H1 (cell line): Measurements from ENCODE around the gene GREM2. TPM values are rescaled to one million over a fixed set of nuclear protein-coding genes. Genes with fewer than 3 reads are reported as not detected.

ENCODE experiments used
- CTCF ChIA-PET: fragments of 300-600 bp; sonication (Branson Sonifier 250); formaldehyde crosslinking; loops from one replicate; lab custom pipeline; 2021; ENCODE audit not compliant: partially characterized antibody; lab: Charles Lee
- POLR2A ChIA-PET: fragments of 300-600 bp; sonication (Branson Sonifier 250); formaldehyde crosslinking; loops from one replicate; lab custom pipeline; 2021; ENCODE audit warnings: inconsistent platforms; ENCODE audit not compliant: partially characterized antibody; lab: Charles Lee
- DNase-seq, 2 experiments: peaks; one replicate each; pipeline versions ENCODE4 v3.0.0 to v3.0.0-alpha.2; 2010 to 2022; ENCODE audit warnings: low spot score in 2 of 2, low read depth in 1 of 2, mixed read lengths in 1 of 2
- FAIRE-seq: peaks from 2 replicates; lab custom pipeline; 2011; peaks lifted over from hg19 to GRCh38; lab: Jason Lieb, UNC
- H2AFZ ChIP-seq: 2 replicates; pipeline ENCODE4 v1.8.1; 2012; ENCODE audit warnings: low read length, inconsistent platforms
- H2AK5ac ChIP-seq: 2 replicates; pipeline ENCODE4 v1.6.1; 2013; ENCODE audit warnings: low read depth, low read length
- H2BK120ac ChIP-seq: replicated peaks from 2 replicates; pipeline ENCODE3; 2013; ENCODE audit warnings: low read depth, low read length, inconsistent platforms
- H2BK12ac ChIP-seq: 2 replicates; pipeline ENCODE4 v1.6.1; 2013; ENCODE audit warnings: low read depth, low read length
- H2BK15ac ChIP-seq: 2 replicates; pipeline ENCODE4 v1.6.1; 2013; ENCODE audit warnings: low read length
- H2BK20ac ChIP-seq: 2 replicates; pipeline ENCODE4 v1.6.1; 2013; ENCODE audit warnings: low read length
- H2BK5ac ChIP-seq: 2 replicates; pipeline ENCODE4 v1.6.1; 2013; ENCODE audit warnings: low read depth, low read length
- H3K14ac ChIP-seq: 2 replicates; pipeline ENCODE4 v1.6.1; 2013; ENCODE audit warnings: inconsistent platforms; ENCODE audit not compliant: insufficient read length
- H3K18ac ChIP-seq: 2 replicates; pipeline ENCODE4 v1.6.1; 2013; ENCODE audit warnings: low read length; ENCODE audit errors: extremely low read depth
- H3K23ac ChIP-seq: 2 replicates; pipeline ENCODE4 v1.6.1; 2013; ENCODE audit warnings: inconsistent platforms; ENCODE audit not compliant: insufficient read length
- H3K23me2 ChIP-seq: 2 replicates; pipeline ENCODE4 v1.6.1; 2013; ENCODE audit warnings: low read depth, low read length
- H3K27ac ChIP-seq: 2 replicates; pipeline ENCODE4 v1.6.1; 2011; ENCODE audit warnings: low read depth, low read length, inconsistent platforms
- H3K27me3 ChIP-seq, 4 experiments: replicated peaks in 1 of 4; 1 replicate in 1 of 4; 2 replicates in 3 of 4; pipeline versions ENCODE4 v1.6.1 to v1.8.1; 2011 to 2013; ENCODE audit warnings: low read length in 3 of 4, mild to moderate bottlenecking in 3 of 4, inconsistent platforms in 2 of 4, mixed read lengths in 2 of 4, moderate library complexity in 1 of 4; ENCODE audit not compliant: control insufficient read depth in 3 of 4, insufficient read depth in 3 of 4; ENCODE audit errors: extremely low read depth in 1 of 4
- H3K36me3 ChIP-seq, 4 experiments: 2 replicates each; pipeline versions ENCODE4 v1.6.1 to v1.8.1; 2011 to 2013; ENCODE audit warnings: mild to moderate bottlenecking in 4 of 4, low read length in 3 of 4, moderate library complexity in 2 of 4, control low read depth in 1 of 4, inconsistent platforms in 1 of 4; ENCODE audit not compliant: insufficient read depth in 4 of 4, control insufficient read depth in 2 of 4
- H3K4ac ChIP-seq: replicated peaks from 2 replicates; pipeline ENCODE3; 2013; ENCODE audit warnings: low read length, low read depth, mixed read lengths, inconsistent platforms; ENCODE audit not compliant: insufficient read length
- H3K4me1 ChIP-seq, 4 experiments: replicated peaks in 1 of 4; 1 replicate in 1 of 4; 2 replicates in 3 of 4; pipeline versions ENCODE4 v1.6.1 to v1.8.1; 2011 to 2013; ENCODE audit warnings: low read length in 3 of 4, inconsistent platforms in 2 of 4, mixed read lengths in 1 of 4; ENCODE audit not compliant: insufficient read depth in 4 of 4, control insufficient read depth in 3 of 4
- H3K4me2 ChIP-seq, 2 experiments: 2 replicates each; pipeline versions ENCODE4 v1.6.1 to v1.8.1; 2011 to 2013; ENCODE audit warnings: low read depth in 2 of 2, low read length in 2 of 2, control low read depth in 1 of 2, inconsistent platforms in 1 of 2, mild to moderate bottlenecking in 1 of 2; ENCODE audit not compliant: insufficient read depth in 1 of 2
- H3K4me3 ChIP-seq, 4 experiments: fragments of 200-600, 300-600 bp in 1 of 4; sonication (generic), shearing (Covaris generic), sonication (Bioruptor Twin) in 1 of 4; 2 replicates each; pipeline versions ENCODE4 v1.5.1 to v1.8.1; 2011 to 2016; ENCODE audit warnings: low read length in 4 of 4, low read depth in 3 of 4, control low read depth in 2 of 4, inconsistent platforms in 2 of 4, mild to moderate bottlenecking in 2 of 4, mixed read lengths in 1 of 4, moderate library complexity in 1 of 4; ENCODE audit not compliant: insufficient read depth in 2 of 4; ENCODE audit errors: extremely low read depth in 1 of 4
- H3K56ac ChIP-seq: replicated peaks from 2 replicates; pipeline ENCODE3; 2013; ENCODE audit warnings: low read depth, mild to moderate bottlenecking, mixed read lengths, low read length, inconsistent platforms; ENCODE audit not compliant: insufficient read length
- H3K79me1 ChIP-seq: 2 replicates; pipeline ENCODE4 v1.6.1; 2013; ENCODE audit warnings: low read depth, low read length, control low read depth
- H3K79me2 ChIP-seq, 2 experiments: 2 replicates each; pipeline versions ENCODE4 v1.6.1 to v1.8.1; 2012 to 2013; ENCODE audit warnings: low read length in 2 of 2, mild to moderate bottlenecking in 2 of 2, inconsistent platforms in 1 of 2; ENCODE audit not compliant: insufficient read depth in 2 of 2, control insufficient read depth in 1 of 2
- H3K9ac ChIP-seq, 4 experiments: replicated peaks in 1 of 4; 1 replicate in 1 of 4; 2 replicates in 3 of 4; pipeline versions ENCODE4 v1.6.1 to v1.8.1; 2011 to 2013; ENCODE audit warnings: low read depth in 3 of 4, low read length in 3 of 4, control low read depth in 2 of 4, mild to moderate bottlenecking in 2 of 4, moderate library complexity in 2 of 4, inconsistent platforms in 1 of 4; ENCODE audit errors: extremely low read depth in 1 of 4
- H3K9me3 ChIP-seq, 2 experiments: 2 replicates each; pipeline versions ENCODE4 v1.6.1 to v1.8.1; 2012 to 2013; ENCODE audit warnings: mild to moderate bottlenecking in 2 of 2, moderate library complexity in 2 of 2, control low read depth in 1 of 2, inconsistent platforms in 1 of 2, low read depth in 1 of 2, low read length in 1 of 2, mixed read lengths in 1 of 2; ENCODE audit not compliant: insufficient read depth in 2 of 2
- H4K20me1 ChIP-seq, 2 experiments: replicated peaks in 1 of 2; 2 replicates each; pipeline versions ENCODE3 to v1.8.1; 2011 to 2013; ENCODE audit warnings: inconsistent platforms in 2 of 2, low read length in 2 of 2, mild to moderate bottlenecking in 1 of 2; ENCODE audit not compliant: insufficient read depth in 2 of 2, control insufficient read depth in 1 of 2
- H4K5ac ChIP-seq: 2 replicates; pipeline ENCODE4 v1.6.1; 2013; ENCODE audit warnings: low read length, low read depth, mixed read lengths, inconsistent platforms; ENCODE audit not compliant: insufficient read length
- H4K8ac ChIP-seq: 2 replicates; pipeline ENCODE4 v1.8.0; 2013; ENCODE audit warnings: mild to moderate bottlenecking, moderate library complexity, low read length, inconsistent platforms; ENCODE audit not compliant: insufficient read depth; ENCODE audit errors: extremely low read depth
- H4K91ac ChIP-seq: replicated peaks from 2 replicates; pipeline ENCODE3; 2013; ENCODE audit warnings: low read length, mixed read lengths, inconsistent platforms; ENCODE audit not compliant: insufficient read length
- BCL11A ChIP-seq, 2 experiments: IDR thresholded peaks; one replicate each; pipeline ENCODE4 v1.6.1; 2011; ENCODE audit warnings: low read depth in 2 of 2, low read length in 2 of 2, mild to moderate bottlenecking in 2 of 2
- CREB1 ChIP-seq: IDR thresholded peaks from 2 replicates; pipeline ENCODE4 v1.6.1; 2012; ENCODE audit warnings: inconsistent platforms
- GABPA ChIP-seq: IDR thresholded peaks from 2 replicates; pipeline ENCODE4 v1.6.1; 2011; ENCODE audit warnings: mild to moderate bottlenecking, low read length, moderate library complexity, borderline replicate concordance; ENCODE audit not compliant: insufficient read depth
- HDAC6 ChIP-seq: IDR thresholded peaks from one replicate; pipeline ENCODE4 v1.7.1; 2012; ENCODE audit warnings: low read depth, mild to moderate bottlenecking, inconsistent platforms, low read length, moderate library complexity
- KDM4A ChIP-seq: IDR thresholded peaks from one replicate; pipeline ENCODE4 v1.7.1; 2012; ENCODE audit warnings: low read depth, mild to moderate bottlenecking, moderate library complexity, low read length, inconsistent platforms; ENCODE audit not compliant: severe bottlenecking
- MAFK ChIP-seq: IDR thresholded peaks from 2 replicates; pipeline ENCODE4 v1.6.1; 2012; ENCODE audit warnings: low read depth, mild to moderate bottlenecking, improper control_type of control experiment, low read length
- PHF8 ChIP-seq: fragments of 200-600 bp; sonication (generic); conservative IDR thresholded peaks from 2 replicates; pipeline ENCODE4 v1.7.1; 2012; ENCODE audit warnings: low read depth, mild to moderate bottlenecking, inconsistent platforms, low read length, moderate library complexity
- POLR2AphosphoS5 ChIP-seq: IDR thresholded peaks from 2 replicates; pipeline ENCODE4 v1.6.1; 2011; ENCODE audit warnings: low read depth, low read length
- RFX5 ChIP-seq: IDR thresholded peaks from 2 replicates; pipeline ENCODE4 v1.6.1; 2011; ENCODE audit warnings: low read depth, low read length, improper control_type of control experiment, borderline replicate concordance
- SP4 ChIP-seq: IDR thresholded peaks from 2 replicates; pipeline ENCODE4 v1.6.1; 2012; ENCODE audit warnings: low read length, inconsistent platforms
- SRF ChIP-seq: IDR thresholded peaks from 2 replicates; pipeline ENCODE4 v1.6.1; 2011; ENCODE audit warnings: mild to moderate bottlenecking, low read depth, low read length, moderate library complexity
- TAF1 ChIP-seq: IDR thresholded peaks from 2 replicates; pipeline ENCODE4 v1.6.1; 2011; ENCODE audit warnings: mild to moderate bottlenecking, low read depth, low read length
- TBP ChIP-seq: IDR thresholded peaks from 2 replicates; pipeline ENCODE4 v1.6.1; 2011; ENCODE audit warnings: low read depth, low read length, improper control_type of control experiment
- USF2 ChIP-seq: IDR thresholded peaks from 2 replicates; pipeline ENCODE4 v1.6.1; 2011; ENCODE audit warnings: low read length, improper control_type of control experiment
- WGBS, 2 experiments: shearing (Covaris generic) in 1 of 2; methylation state at CpG; one replicate each; pipeline versions ENCODE4 v1.1.6 to v1.1.7; 2013 to 2015; ENCODE audit warnings: low lambda C conversion rate in 2 of 2, mixed read lengths in 2 of 2, inconsistent platforms in 1 of 2, low coverage in 1 of 2, missing lambda C conversion rate in 1 of 2; ENCODE audit not compliant: insufficient replicate concordance in 2 of 2, insufficient coverage in 1 of 2, insufficient read length in 1 of 2; ENCODE audit errors: extremely low coverage in 1 of 2, missing lambda C conversion rate in 1 of 2; 5-methylcytosine and 5-hydroxymethylcytosine counted together
- polyA plus RNA-seq, 7 experiments: library from polyadenylated mRNA; depleted of rRNA in 3 of 7; stranded (reverse) in 5 of 7; unstranded in 2 of 7; fragments of >200 nt in 5 of 7; fragments of 200-250 nt in 2 of 7; gene quantifications; 1 replicate in 5 of 7; 2 replicates in 1 of 7; 4 replicates in 1 of 7; pipeline versions ENCODE4 v1.2.1 to v1.2.3, GENCODE V29; 2011 to 2013; ENCODE audit warnings: missing spikeins in 2 of 7, mixed read lengths in 2 of 7
- total RNA-seq: library from RNA; stranded (reverse); fragmentation: NEBNext Ultra II Directional; extraction: Animal tissue kit (Norgen Biotek cat#: 25700); gene quantifications from 2 replicates; pipeline ENCODE4 v1.2.1, GENCODE V29; 2021

GREM2 gene
- total and polyA plus RNA-seq, 2 of the 8 experiments (the other 6 are each of a cell fraction or from before 2014, with no cell fraction given) = 0.05 TPM; not detected in 1

- H3K4me3 ChIP-seq = no peak overlapping the region
- no peak overlapping the region for H4K8ac ChIP-seq
- no peak overlapping the region for H3K23ac ChIP-seq
- TF ChIP-seq USF2 (no peak), PHF8 (no peak), RFX5 (no peak), CREB1 (no peak), GABPA (no peak), BCL11A (IDR thresholded peaks at IDR 0.05; ENCODE audit: low read depth in 2 of 2, low read length in 2 of 2) (no peak), TAF1 (no peak), KDM4A (no peak), SP4 (no peak), HDAC6 (no peak), TBP (no peak), MAFK (no peak), SRF (no peak), POLR2AphosphoS5 (no peak)
- no peak overlapping the region for H2AFZ ChIP-seq
- FAIRE-seq = no peak
- H3K9me3 ChIP-seq = no peaks in the 10 kb centered on the region
- no peak overlapping the region for H3K18ac ChIP-seq
- no peak overlapping the region for H3K4me2 ChIP-seq
- no peak overlapping the region for H2BK20ac ChIP-seq
- POLR2A ChIA-PET = no interaction called here
- no peaks in the 10 kb centered on the region for H3K23me2 ChIP-seq
- H2BK15ac ChIP-seq = no peak overlapping the region
- H2BK5ac ChIP-seq = no peak overlapping the region
- H2AK5ac ChIP-seq = no peak overlapping the region
- CTCF ChIA-PET = no interaction called here
- H3K14ac ChIP-seq = no peak overlapping the region
- H3K79me1 ChIP-seq = no peaks in the 10 kb centered on the region
- no peak overlapping the region for H4K5ac ChIP-seq
- no peaks in the 10 kb centered on the region for H3K79me2 ChIP-seq
- H2BK120ac ChIP-seq = no peak overlapping the region
- no peaks in the 10 kb centered on the region for H3K27me3 ChIP-seq
- no peak overlapping the region for H4K91ac ChIP-seq
- no peak overlapping the region for H3K27ac ChIP-seq
- H3K4ac ChIP-seq = no peak overlapping the region
- 92% methylated on average over 3 of the region's 3 CpGs; no CpG with 5 or more reads in 1 of the 2 experiments for WGBS, 2 experiments
- no peak for DNase-seq
- H4K20me1 ChIP-seq = no peaks in the 10 kb centered on the region
- H3K36me3 ChIP-seq = no peaks in the 10 kb centered on the region
- H3K4me1 ChIP-seq = no peaks in the 10 kb centered on the region
- H3K56ac ChIP-seq = no peak overlapping the region
- no peak overlapping the region for H3K9ac ChIP-seq
- H2BK12ac ChIP-seq = no peak overlapping the region
Measured at GRCh38 chr1:240591564-240591963, 20.4 kb downstream of the GREM2 start.
